ENCODE data around the gene SLC7A6OS. TPM values are rescaled to one million over a fixed set of nuclear protein-coding genes. Genes with fewer than 3 reads are reported as not detected.

Gene SLC7A6OS
- total RNA-seq, 2 experiments from 2014 or later, result 23.0 to 26.4 TPM

- Mint-ChIP-seq H3K4me1 (ENCODE audit: low read depth) (peaks cover 88% of the 10 kb centered on the region), H3K27me3 (ENCODE audit: low read depth) (no peaks in the 10 kb centered on the region), H3K36me3 (ENCODE audit: low read depth) (peaks cover 53% of the 10 kb centered on the region), H3K27ac (peak overlapping the region; percentile 99), H3K4me3 (peak overlapping the region; percentile 65), H3K9me3 (no peaks in the 10 kb centered on the region)
- intact Hi-C loops (cut with micrococcal nuclease), result loop anchor here (10.0 kb wide), 1 partner anchor 482 kb away; no protein-coding TSS in a partner anchor
- peak; percentile 80 for DNase-seq
- CTCF ChIA-PET, result interaction anchor here (0.7 to 5.9 kb wide), 11 partner anchors 9 to 56 kb away, joined by 3 to 41 read pairs (median 5); partner anchors contain the start of genes PRMT7, SLC7A6 and SLC7A6OS
Observed at GRCh38 chr16:68272507-68273209, 38.1 kb downstream of the SLC7A6OS start.

DNA sequence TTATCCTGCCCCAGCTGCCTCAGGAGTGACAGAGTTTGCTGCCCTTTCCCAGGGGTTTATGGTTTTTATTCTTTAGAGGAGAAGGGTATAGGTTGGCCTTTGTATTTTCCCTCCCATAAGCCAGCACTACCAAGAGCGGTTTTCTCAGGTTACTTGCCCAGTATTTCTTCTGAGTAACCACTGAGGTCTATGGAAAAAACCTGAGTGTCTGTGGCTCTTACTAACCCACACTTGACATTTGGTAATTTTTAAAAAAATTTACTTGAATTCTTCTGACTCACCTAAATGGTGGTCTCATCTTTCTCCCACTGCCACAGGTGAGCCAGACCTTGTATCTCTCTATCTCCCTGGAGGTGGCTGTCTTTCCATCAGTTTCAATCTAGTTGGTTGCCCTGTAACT is 40.4 kb downstream of the SLC7A6OS start:
- peaks cover 92% of the 10 kb centered on the region for H3K4me1 Mint-ChIP-seq (ENCODE audit: low read depth)
- intact Hi-C loops (cut with micrococcal nuclease), result loop anchor here (10.0 kb wide), 1 partner anchor 484 kb away; no protein-coding TSS in a partner anchor
- CTCF ChIA-PET, result interaction anchor here (0.6 to 5.9 kb wide), 6 partner anchors 9 to 396 kb away, joined by 3 to 41 read pairs (median 4); partner anchors contain the start of genes PRMT7 and SLC7A6OS
- no peak overlapping the region for H3K4me3 Mint-ChIP-seq
- no peaks in the 10 kb centered on the region for H3K9me3 Mint-ChIP-seq
- DNase-seq, result no peak
- peaks cover 54% of the 10 kb centered on the region for H3K36me3 Mint-ChIP-seq (ENCODE audit: low read depth)
- no peaks in the 10 kb centered on the region for H3K27me3 Mint-ChIP-seq (ENCODE audit: low read depth)
- H3K27ac Mint-ChIP-seq, result peak overlapping the region; percentile 99

GRCh38 chr16:68269793-68270192 is 41.0 kb downstream of the SLC7A6OS start:
- Mint-ChIP-seq H3K36me3 (ENCODE audit: low read depth) (peaks cover 55% of the 10 kb centered on the region), H3K27me3 (ENCODE audit: low read depth) (no peaks in the 10 kb centered on the region), H3K27ac (peak overlapping the region; percentile 99), H3K4me1 (ENCODE audit: low read depth) (peaks cover 86% of the 10 kb centered on the region), H3K4me3 (no peak overlapping the region), H3K9me3 (no peaks in the 10 kb centered on the region)
- no peak for DNase-seq
- CTCF ChIA-PET, result interaction anchor here (0.6 to 5.9 kb wide), 7 partner anchors 8 to 1042 kb away, joined by 3 to 41 read pairs (median 3); partner anchors contain the start of genes PRMT7 and SLC7A6OS
- intact Hi-C loops (cut with micrococcal nuclease), result loop anchor here (10.0 kb wide), 1 partner anchor 485 kb away; no protein-coding TSS in a partner anchor

DNA sequence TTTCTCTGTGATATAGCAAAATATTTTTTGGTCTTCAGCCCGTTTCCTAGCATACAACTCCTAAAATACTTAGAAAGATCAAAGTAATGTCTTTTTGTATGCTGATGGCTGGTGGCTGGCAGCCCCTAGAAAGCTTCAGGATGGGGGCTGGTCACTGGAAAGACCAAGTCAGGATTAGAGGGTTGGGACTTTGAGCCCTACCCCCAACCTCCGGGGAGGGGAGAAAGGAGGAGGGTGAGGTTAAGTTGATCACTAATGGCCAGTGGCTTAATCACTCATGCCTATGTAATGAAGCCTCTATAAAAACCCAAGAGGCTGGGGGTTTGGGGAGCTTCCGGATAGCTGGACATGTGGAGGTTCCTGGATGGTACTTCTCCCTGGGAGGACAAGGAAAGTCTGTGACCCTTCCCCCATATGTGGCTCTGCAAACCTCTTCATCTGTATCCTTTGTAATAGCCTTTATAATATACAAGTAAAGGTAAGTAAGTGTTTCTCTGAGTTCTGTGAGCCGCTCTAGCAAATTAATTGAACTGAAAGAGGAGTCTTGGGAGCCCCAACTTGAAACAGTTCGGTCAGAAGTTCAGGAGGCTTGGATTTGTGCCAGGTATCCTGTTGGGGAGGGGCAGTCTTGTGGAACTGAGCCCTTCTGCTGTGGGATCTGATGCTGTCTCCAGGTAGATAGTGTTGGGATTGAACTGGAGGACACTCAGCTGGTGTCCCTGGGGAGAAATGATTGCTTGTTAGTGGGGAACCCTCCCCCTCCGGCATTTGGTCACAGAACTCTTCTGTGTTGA is 42.9 kb downstream of the SLC7A6OS start:
- Mint-ChIP-seq H3K27ac (peak overlapping the region; percentile 88), H3K4me3 (peak overlapping the region; percentile 7), H3K4me1 (ENCODE audit: low read depth) (peaks cover 76% of the 10 kb centered on the region), H3K27me3 (ENCODE audit: low read depth) (no peaks in the 10 kb centered on the region), H3K36me3 (ENCODE audit: low read depth) (peaks cover 40% of the 10 kb centered on the region), H3K9me3 (no peaks in the 10 kb centered on the region)
- intact Hi-C loops (cut with micrococcal nuclease), result no loop called here
- DNase-seq, result no peak
- CTCF ChIA-PET, result interaction anchor here (2.9 to 3.7 kb wide), 2 partner anchors 16 to 61 kb away, joined by 9 to 12 read pairs; no protein-coding TSS in a partner anchor

GRCh38 chr16:68265078-68265920 is 45.4 kb downstream of the SLC7A6OS start:
- Mint-ChIP-seq H3K4me1 (ENCODE audit: low read depth) (peaks cover 55% of the 10 kb centered on the region), H3K27ac (peak overlapping the region; percentile 95), H3K4me3 (peak overlapping the region; percentile 85)

GRCh38 chr16:68264128-68265077 is 46.3 kb downstream of the SLC7A6OS start, which contains the start of gene SLC7A6:
Gene SLC7A6, plus strand, starts transcription at chr16:68264526. Its CDS starts 10,201 bp downstream, at chr16:68274727.
- intact Hi-C loops (cut with micrococcal nuclease), result loop anchor here (1.0 to 2.0 kb wide), 8 partner anchors 11 to 184 kb away; partner anchors contain the start of genes PLA2G15, SLC7A6OS and SMPD3
- H3K9me3 Mint-ChIP-seq, result no peaks in the 10 kb centered on the region
- peak within 1 kb of the TSS; percentile 85 for H3K4me3 Mint-ChIP-seq
- H3K27ac Mint-ChIP-seq, result peak within 1 kb of the TSS; percentile 98
- CTCF ChIA-PET, result interaction anchor here (0.6 to 9.0 kb wide), 32 partner anchors 8 to 247 kb away, joined by 3 to 459 read pairs (median 4); partner anchors contain the start of genes PLA2G15, PRMT7 and SLC7A6OS
- H3K27me3 Mint-ChIP-seq (ENCODE audit: low read depth), result no peaks in the 10 kb centered on the region
- DNase-seq, result peak; percentile 88
- H3K36me3 Mint-ChIP-seq (ENCODE audit: low read depth), result peaks cover 26% of the 10 kb centered on the region
- peaks cover 46% of the 10 kb centered on the region for H3K4me1 Mint-ChIP-seq (ENCODE audit: low read depth)

More at GRCh38 chr16:68265078-68265920, 45.4 kb downstream of the SLC7A6OS start:
- H3K36me3 Mint-ChIP-seq (ENCODE audit: low read depth), result peaks cover 26% of the 10 kb centered on the region
- CTCF ChIA-PET, result interaction anchor here (8.9 to 9.0 kb wide), 2 partner anchors 22 to 60 kb away, joined by 181 to 459 read pairs; no protein-coding TSS in a partner anchor
- no peaks in the 10 kb centered on the region for H3K9me3 Mint-ChIP-seq
- intact Hi-C loops (cut with micrococcal nuclease), result loop anchor here (1.0 to 2.0 kb wide), 7 partner anchors 10 to 184 kb away; partner anchors contain the start of genes PLA2G15, SLC7A6OS and SMPD3
- DNase-seq, result peak; percentile 87
- no peaks in the 10 kb centered on the region for H3K27me3 Mint-ChIP-seq (ENCODE audit: low read depth)

GRCh38 chr16:68263559-68264127 is 47.1 kb downstream of the SLC7A6OS start:
- CTCF ChIA-PET, result interaction anchor here (0.5 to 9.0 kb wide), 33 partner anchors 9 to 1309 kb away, joined by 3 to 459 read pairs (median 4); partner anchors contain the start of genes PLA2G15, PRMT7 and SLC7A6OS
- H3K9me3 Mint-ChIP-seq, result no peaks in the 10 kb centered on the region
- DNase-seq, result no peak
- H3K36me3 Mint-ChIP-seq (ENCODE audit: low read depth), result peaks cover 23% of the 10 kb centered on the region
- intact Hi-C loops (cut with micrococcal nuclease), result loop anchor here (1.0 to 2.0 kb wide), 3 partner anchors 19 to 185 kb away; partner anchors contain the start of genes PLA2G15 and SMPD3
- peak overlapping the region; percentile 98 for H3K27ac Mint-ChIP-seq
- peaks cover 40% of the 10 kb centered on the region for H3K4me1 Mint-ChIP-seq (ENCODE audit: low read depth)
- H3K27me3 Mint-ChIP-seq (ENCODE audit: low read depth), result no peaks in the 10 kb centered on the region
- H3K4me3 Mint-ChIP-seq, result peak overlapping the region; percentile 85

DNA sequence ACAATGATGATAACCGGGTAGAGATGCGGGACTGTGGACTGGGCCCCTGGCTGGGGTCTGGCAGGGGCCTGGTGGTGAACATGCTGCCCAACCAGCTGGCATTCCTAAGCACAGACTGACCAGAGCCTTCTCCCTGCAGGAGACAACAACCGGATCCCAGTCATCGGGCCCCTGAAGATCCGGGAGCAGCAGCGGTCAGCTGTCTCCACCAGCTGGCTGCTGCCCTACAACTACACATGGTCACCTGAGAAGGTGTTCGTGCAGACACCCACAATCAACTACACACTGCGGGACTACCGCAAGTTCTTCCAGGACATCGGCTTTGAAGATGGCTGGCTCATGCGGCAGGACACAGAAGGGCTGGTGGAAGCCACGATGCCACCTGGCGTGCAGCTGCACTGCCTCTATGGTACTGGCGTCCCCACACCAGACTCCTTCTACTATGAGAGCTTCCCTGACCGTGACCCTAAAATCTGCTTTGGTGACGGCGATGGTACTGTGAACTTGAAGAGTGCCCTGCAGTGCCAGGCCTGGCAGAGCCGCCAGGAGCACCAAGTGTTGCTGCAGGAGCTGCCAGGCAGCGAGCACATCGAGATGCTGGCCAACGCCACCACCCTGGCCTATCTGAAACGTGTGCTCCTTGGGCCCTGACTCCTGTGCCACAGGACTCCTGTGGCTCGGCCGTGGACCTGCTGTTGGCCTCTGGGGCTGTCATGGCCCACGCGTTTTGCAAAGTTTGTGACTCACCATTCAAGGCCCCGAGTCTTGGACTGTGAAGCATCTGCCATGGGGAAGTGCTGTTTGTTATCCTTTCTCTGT is 51.5 kb downstream of the SLC7A6OS start:
- no peak overlapping the region for H3K4me3 Mint-ChIP-seq

DNA sequence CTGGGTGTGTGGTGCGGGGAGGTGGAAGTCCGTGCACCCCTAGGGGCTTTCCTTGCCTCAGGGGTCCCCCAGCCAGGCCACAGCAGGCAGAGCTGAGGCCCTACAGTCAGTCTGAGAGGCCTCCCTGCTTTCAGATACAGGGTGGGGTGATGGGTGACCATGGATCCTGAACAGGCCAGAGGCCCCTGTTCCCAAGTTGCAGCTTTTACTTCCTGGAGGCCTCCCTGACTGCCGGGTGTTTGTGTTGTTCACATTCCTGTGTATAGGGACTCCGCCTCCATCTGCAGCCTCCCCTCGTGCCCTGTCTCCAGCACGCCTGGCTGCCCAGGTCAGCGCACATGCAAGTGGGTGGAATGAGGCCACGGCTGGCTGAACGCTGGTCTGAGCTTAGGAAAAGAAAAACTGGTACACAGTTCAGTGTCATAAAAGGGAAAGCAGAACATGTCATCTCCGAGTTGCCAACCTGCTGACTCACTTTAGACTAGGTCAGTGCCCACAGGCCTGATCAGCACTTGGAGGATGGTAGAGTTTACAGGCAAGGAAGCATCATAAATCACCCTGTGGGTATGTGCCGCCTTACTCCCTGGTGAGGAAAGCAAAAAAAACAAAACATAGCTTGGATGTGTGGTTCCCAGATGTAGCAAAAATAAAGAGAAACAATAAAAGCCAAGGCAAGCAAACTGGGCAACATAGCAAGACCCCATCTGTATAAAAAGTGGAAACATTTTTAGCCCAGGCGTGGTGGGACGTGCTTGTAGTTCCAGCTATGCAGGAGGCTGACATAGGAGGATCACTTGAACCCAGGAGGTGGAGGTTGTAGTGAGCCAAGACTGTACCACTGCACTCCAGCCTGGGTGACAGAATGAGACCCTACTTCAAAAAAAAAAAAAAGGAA is 52.6 kb downstream of the SLC7A6OS start:
- no peak overlapping the region for H3K27ac Mint-ChIP-seq
- no peak for DNase-seq
- no peaks in the 10 kb centered on the region for H3K9me3 Mint-ChIP-seq
- no peaks in the 10 kb centered on the region for H3K27me3 Mint-ChIP-seq (ENCODE audit: low read depth)
- no peaks in the 10 kb centered on the region for H3K36me3 Mint-ChIP-seq (ENCODE audit: low read depth)
- no peak overlapping the region for H3K4me3 Mint-ChIP-seq
- CTCF ChIA-PET, result interaction anchor here (0.9 to 9.0 kb wide), 5 partner anchors 18 to 186 kb away, joined by 3 to 459 read pairs (median 5); no protein-coding TSS in a partner anchor
- H3K4me1 Mint-ChIP-seq (ENCODE audit: low read depth), result peaks cover 11% of the 10 kb centered on the region
- intact Hi-C loops (cut with micrococcal nuclease), result no loop called here

More for the DNA sequence above, 51.5 kb downstream of the SLC7A6OS start:
- Mint-ChIP-seq H3K36me3 (ENCODE audit: low read depth) (no peaks in the 10 kb centered on the region), H3K9me3 (no peaks in the 10 kb centered on the region), H3K4me1 (ENCODE audit: low read depth) (peaks cover 19% of the 10 kb centered on the region), H3K27me3 (ENCODE audit: low read depth) (no peaks in the 10 kb centered on the region), H3K27ac (no peak overlapping the region)
- intact Hi-C loops (cut with micrococcal nuclease), result no loop called here
- CTCF ChIA-PET, result interaction anchor here (0.9 to 9.0 kb wide), 5 partner anchors 28 to 166 kb away, joined by 3 to 459 read pairs (median 74); partner anchors contain the start of genes PRMT7 and SLC7A6OS
- no peak for DNase-seq

Data from activated naive CD4-positive, alpha-beta T cell treated with anti-CD3 and anti-CD28 coated beads for 36 hours (primary cell).